ENCODE measurements around the gene TMPRSS2. TPM values are rescaled to one million over a fixed set of nuclear protein-coding genes. Genes with fewer than 3 reads are reported as not detected.

Gene TMPRSS2
- total RNA-seq, 1 experiment from 2014 or later: 71.0 TPM

- intact Hi-C loops (cut with micrococcal nuclease; ENCODE audit: unreplicated experiment): no loop called here
- Histone ChIP-seq H3K27me3 (replicated peaks; ENCODE audit: control insufficient read depth, insufficient read depth, low read length) (no peaks in the 10 kb centered on the region), H3K9me3 (peaks cover 8% of the 10 kb centered on the region; the same call in 1 of the 2 replicates), H3K4me3 (ENCODE audit: low read depth, low read length) (no peak overlapping the region), H3K36me3 (ENCODE audit: control insufficient read depth, insufficient read depth, low read length) (no peaks in the 10 kb centered on the region), H3K4me1 (no peaks in the 10 kb centered on the region)
- DNase-seq: no peak
- TF ChIP-seq CTCF (IDR thresholded peaks at IDR 0.05; ENCODE audit: insufficient read depth in 1 of 2, low read depth in 1 of 2, low read length in 1 of 2, severe bottlenecking in 1 of 2, unreplicated experiment in 1 of 2): no peak
- CTCF ChIA-PET: no interaction called here
- Mint-ChIP-seq H3K27me3 (ENCODE audit: insufficient read depth, unreplicated experiment) (no peaks in the 10 kb centered on the region), H3K27ac (ENCODE audit: unreplicated experiment) (no peak overlapping the region), H3K4me1 (ENCODE audit: low read depth, unreplicated experiment) (no peaks in the 10 kb centered on the region), H3K36me3 (ENCODE audit: insufficient read depth, unreplicated experiment) (no peaks in the 10 kb centered on the region), H3K4me3 (ENCODE audit: unreplicated experiment) (no peak overlapping the region), H3K9me3 (ENCODE audit: unreplicated experiment) (peaks cover 26% of the 10 kb centered on the region)
- BruUV-seq (replicated peaks): no TSS peak
- POLR2A ChIA-PET: no interaction called here
These were observed 68.7 kb downstream of the TMPRSS2 start for GRCh38 chr21:41439248-41439647.

- H3K27ac Mint-ChIP-seq (ENCODE audit: unreplicated experiment): no peak overlapping the region
- no peaks in the 10 kb centered on the region for H3K4me1 ChIP-seq
- BruUV-seq (replicated peaks): no TSS peak
- no peaks in the 10 kb centered on the region for H3K36me3 ChIP-seq (ENCODE audit: control insufficient read depth, insufficient read depth, low read length)
- DNase-seq: no peak
- no peaks in the 10 kb centered on the region for H3K27me3 Mint-ChIP-seq (ENCODE audit: insufficient read depth, unreplicated experiment)
- H3K36me3 Mint-ChIP-seq (ENCODE audit: insufficient read depth, unreplicated experiment): no peaks in the 10 kb centered on the region
- no peak overlapping the region for H3K4me3 ChIP-seq (ENCODE audit: low read depth, low read length)
- H3K4me3 Mint-ChIP-seq (ENCODE audit: unreplicated experiment): no peak overlapping the region
- H3K4me1 Mint-ChIP-seq (ENCODE audit: low read depth, unreplicated experiment): no peaks in the 10 kb centered on the region
- intact Hi-C loops (cut with micrococcal nuclease; ENCODE audit: unreplicated experiment): no loop called here
- peaks cover 8% of the 10 kb centered on the region; the same call in 1 of the 2 replicates for H3K9me3 ChIP-seq
- peaks cover 30% of the 10 kb centered on the region for H3K9me3 Mint-ChIP-seq (ENCODE audit: unreplicated experiment)
- no peak for TF ChIP-seq CTCF (IDR thresholded peaks at IDR 0.05; ENCODE audit: insufficient read depth in 1 of 2, low read depth in 1 of 2, low read length in 1 of 2, severe bottlenecking in 1 of 2, unreplicated experiment in 1 of 2)
- no peaks in the 10 kb centered on the region for H3K27me3 ChIP-seq (replicated peaks; ENCODE audit: control insufficient read depth, insufficient read depth, low read length)
- ChIA-PET CTCF (no interaction called here), POLR2A (no interaction called here)
These were observed 69.4 kb downstream of the TMPRSS2 start for GRCh38 chr21:41438425-41439113.

GRCh38 chr21:41437729-41438128 is 70.2 kb downstream of the TMPRSS2 start:
- no peaks in the 10 kb centered on the region for H3K27me3 ChIP-seq (replicated peaks; ENCODE audit: control insufficient read depth, insufficient read depth, low read length)
- DNase-seq: no peak
- no peak overlapping the region for H3K4me3 ChIP-seq (ENCODE audit: low read depth, low read length)
- no peaks in the 10 kb centered on the region for H3K4me1 ChIP-seq
- peaks cover 30% of the 10 kb centered on the region for H3K9me3 Mint-ChIP-seq (ENCODE audit: unreplicated experiment)
- peaks cover 8% of the 10 kb centered on the region; the same call in 1 of the 2 replicates for H3K9me3 ChIP-seq
- no peaks in the 10 kb centered on the region for H3K36me3 Mint-ChIP-seq (ENCODE audit: insufficient read depth, unreplicated experiment)
- H3K4me1 Mint-ChIP-seq (ENCODE audit: low read depth, unreplicated experiment): no peaks in the 10 kb centered on the region
- H3K27ac Mint-ChIP-seq (ENCODE audit: unreplicated experiment): no peak overlapping the region
- ChIA-PET POLR2A (no interaction called here), CTCF (no interaction called here)
- intact Hi-C loops (cut with micrococcal nuclease; ENCODE audit: unreplicated experiment): no loop called here
- no peak for TF ChIP-seq CTCF (IDR thresholded peaks at IDR 0.05; ENCODE audit: insufficient read depth in 1 of 2, low read depth in 1 of 2, low read length in 1 of 2, severe bottlenecking in 1 of 2, unreplicated experiment in 1 of 2)
- H3K36me3 ChIP-seq (ENCODE audit: control insufficient read depth, insufficient read depth, low read length): no peaks in the 10 kb centered on the region
- H3K27me3 Mint-ChIP-seq (ENCODE audit: insufficient read depth, unreplicated experiment): no peaks in the 10 kb centered on the region
- BruUV-seq (replicated peaks): no TSS peak
- no peak overlapping the region for H3K4me3 Mint-ChIP-seq (ENCODE audit: unreplicated experiment)

Data from Caco-2 (cell line).